NCI-H1436 (cell line): ENCODE data around the gene CX3CR1.
"Not testable (repeated sequence)": the region's sequence is repeated elsewhere in the genome, so short reads cannot be mapped to it uniquely, and the experiment has no call there.

ENCODE experiments used
- DNase-seq: peaks from one replicate; lab custom pipeline; 2025; lab: John Stamatoyannopoulos, UW

Gene CX3CR1

GRCh38 chr3:39279745-39280517 is at the start of gene CX3CR1:
Gene CX3CR1, minus strand, starts transcription at chr3:39280036. Its CDS starts 13,527 bp downstream, at chr3:39266509.
- no peak for DNase-seq

- DNase-seq: no peak
Observed at GRCh38 chr3:39329493-39329892, 49.7 kb upstream of the CX3CR1 start, which contains the start of gene CCR8. Gene CCR8, plus strand, starts transcription at chr3:39329709. Its CDS starts 2,623 bp downstream, at chr3:39332332.

- DNase-seq: no peak
Observed at GRCh38 chr3:39327746-39328349, 48.0 kb upstream of the CX3CR1 start.

GRCh38 chr3:39327053-39327745 is 47.4 kb upstream of the CX3CR1 start:
- no peak for DNase-seq

GRCh38 chr3:39325236-39325635 is 45.4 kb upstream of the CX3CR1 start:
- no peak for DNase-seq

- DNase-seq: no peak
Observed at GRCh38 chr3:39323494-39323893, 43.7 kb upstream of the CX3CR1 start.

GRCh38 chr3:39322936-39323335 is 43.1 kb upstream of the CX3CR1 start:
- DNase-seq: no peak

- not testable (repeated sequence) for DNase-seq
Observed at GRCh38 chr3:39322209-39322715, 42.4 kb upstream of the CX3CR1 start.

- DNase-seq: not testable (repeated sequence)
Observed at GRCh38 chr3:39321574-39321983, 41.7 kb upstream of the CX3CR1 start.

GRCh38 chr3:39319249-39319648 is 39.4 kb upstream of the CX3CR1 start:
- no peak for DNase-seq

GRCh38 chr3:39318301-39318700 is 38.5 kb upstream of the CX3CR1 start:
- no peak for DNase-seq

- DNase-seq: no peak
Observed at GRCh38 chr3:39317571-39318169, 37.8 kb upstream of the CX3CR1 start.

- no peak for DNase-seq
Observed at GRCh38 chr3:39315420-39315819, 35.6 kb upstream of the CX3CR1 start.

GRCh38 chr3:39313289-39313688 is 33.5 kb upstream of the CX3CR1 start:
- DNase-seq: no peak

GRCh38 chr3:39302178-39302577 is 22.3 kb upstream of the CX3CR1 start:
- DNase-seq: no peak

GRCh38 chr3:39299279-39299678 is 19.4 kb upstream of the CX3CR1 start:
- DNase-seq: no peak

- DNase-seq: no peak
Observed at GRCh38 chr3:39296197-39297077, 16.6 kb upstream of the CX3CR1 start.

- DNase-seq: no peak
Observed at GRCh38 chr3:39295184-39295775, 15.4 kb upstream of the CX3CR1 start.

- DNase-seq: no peak
Observed at GRCh38 chr3:39294446-39295183, 14.8 kb upstream of the CX3CR1 start.

- no peak for DNase-seq
Observed at GRCh38 chr3:39292961-39293360, 13.1 kb upstream of the CX3CR1 start.
